ENCODE measurements around the gene ZNF674. TPM values are rescaled to one million over a fixed set of nuclear protein-coding genes. Genes with fewer than 3 reads are reported as not detected.

Gene ZNF674
- polyA plus RNA-seq, 2 of the 4 experiments (the other 2 are of a cell fraction): 2.6 to 6.3 TPM

GRCh38 chrX:46554942-46555341, 9.7 kb upstream of the ZNF674 start:
- WGBS (ENCODE audit: missing lambda C conversion rate): 27% methylated on average over 2 of the region's 2 CpGs
- CTCF ChIA-PET: interaction anchor here (0.6 to 3.5 kb wide), 19 partner anchors 14 to 593 kb away, joined by 3 to 19 read pairs (median 4); no protein-coding TSS in a partner anchor
- TF ChIP-seq RAD21 (conservative IDR thresholded peaks at IDR 0.05 in 1 of 2, IDR thresholded peaks at IDR 0.05 in 1 of 2) (peak; percentile 69 to 75), CTCF (IDR thresholded peaks at IDR 0.05) (peak; percentile 58), EHMT2 (IDR thresholded peaks at IDR 0.05; ENCODE audit: low read depth) (no peak), CEBPB (IDR thresholded peaks at IDR 0.05) (peak; percentile 79 to 88), BCL3 (IDR thresholded peaks at IDR 0.05) (no peak), SMC3 (IDR thresholded peaks at IDR 0.05) (peak; percentile 70; the same call in 2 of the 3 replicates)
- ATAC-seq: peak in 1 of 2 experiments; percentile 51; a peak in 1 of 6 replicates
- H3K4me2 ChIP-seq: no peak overlapping the region
- FAIRE-seq: peak; percentile 95
- no peak overlapping the region for H3K4me3 ChIP-seq
- peak overlapping the region in 1 of 2 experiments; percentile 33; a peak in 1 of 6 replicates for H3K27ac ChIP-seq
- peak in 1 of 2 experiments; percentile 36 for DNase-seq (ENCODE audit: low read depth in 1 of 2, low spot score in 1 of 2)
- H3K4me1 ChIP-seq: peaks cover 11% of the 10 kb centered on the region
- H3K9me3 ChIP-seq: no peaks in the 10 kb centered on the region
- POLR2A ChIA-PET: interaction anchor here (0.7 kb wide), 2 partner anchors 82 to 238 kb away, joined by 4 to 7 read pairs; no protein-coding TSS in a partner anchor

GRCh38 chrX:46553935-46554334, 8.7 kb upstream of the ZNF674 start:
- WGBS (ENCODE audit: missing lambda C conversion rate): 80% methylated on average over 5 of the region's 5 CpGs
- CTCF ChIA-PET: interaction anchor here (0.9 to 3.5 kb wide), 6 partner anchors 15 to 243 kb away, joined by 3 to 19 read pairs (median 8); no protein-coding TSS in a partner anchor
- POLR2A ChIA-PET: no interaction called here
- no peaks in the 10 kb centered on the region for H3K9me3 ChIP-seq
- no peak for DNase-seq (ENCODE audit: low read depth in 1 of 2, low spot score in 1 of 2)
- H3K27ac ChIP-seq: no peak overlapping the region
- ATAC-seq: no peak
- no peak for FAIRE-seq
- H3K4me3 ChIP-seq: no peak overlapping the region
- peaks cover 11% of the 10 kb centered on the region for H3K4me1 ChIP-seq
- TF ChIP-seq HMGXB4 (CRISPR knock-in tag; IDR thresholded peaks at IDR 0.05; ENCODE audit: borderline replicate concordance) (no peak), POLR2A (IDR thresholded peaks at IDR 0.05; ENCODE audit: low read length) (no peak), REST (IDR thresholded peaks at IDR 0.05) (no peak), RFX5 (IDR thresholded peaks at IDR 0.05) (no peak), FOXS1 (CRISPR knock-in tag; IDR thresholded peaks at IDR 0.05) (no peak), NR3C1 (IDR thresholded peaks at IDR 0.05) (no peak), ZFP36 (IDR thresholded peaks at IDR 0.05; ENCODE audit: borderline replicate concordance, partially characterized antibody) (no peak), ZNF302 (CRISPR knock-in tag; IDR thresholded peaks at IDR 0.05) (no peak), ESRRA (IDR thresholded peaks at IDR 0.05; ENCODE audit: borderline replicate concordance, low read length) (no peak), RARB (CRISPR knock-in tag; IDR thresholded peaks at IDR 0.05) (no peak), RAD21 (conservative IDR thresholded peaks at IDR 0.05 in 1 of 2, IDR thresholded peaks at IDR 0.05 in 1 of 2) (no peak), RCOR1 (IDR thresholded peaks at IDR 0.05; ENCODE audit: low read depth, low read length) (no peak), EP300 (IDR thresholded peaks at IDR 0.05) (no peak), ZSCAN20 (CRISPR knock-in tag; IDR thresholded peaks at IDR 0.05) (no peak)
- no peak overlapping the region for H3K4me2 ChIP-seq
